SU-DHL-6 (cell line): ENCODE data around the gene SIRT7.

Experiments used
- H2AFZ ChIP-seq: fragments of 200-600 bp; sonication (generic); 2 replicates; pipeline ENCODE4 v1.6.1; 2014; ENCODE audit warnings: low read depth, mild to moderate bottlenecking, moderate library complexity, mixed read lengths, antibody characterized with exemption, low read length; ENCODE audit not compliant: severe bottlenecking
- H3F3A ChIP-seq: fragments of 200-600 bp; shearing (Covaris generic); 2 replicates; pipeline ENCODE4 v1.6.0; 2016; ENCODE audit warnings: antibody characterized with exemption, mild to moderate bottlenecking; ENCODE audit not compliant: insufficient read depth
- H3K27ac ChIP-seq: fragments of 200-600 bp; sonication (generic); 2 replicates; pipeline ENCODE4 v1.5.1; 2016; ENCODE audit warnings: low read depth, mild to moderate bottlenecking, low read length, moderate library complexity, mixed read lengths
- H3K27me3 ChIP-seq: fragments of 200-600 bp; sonication (generic), shearing (Covaris generic); 2 replicates; pipeline ENCODE4 v1.6.0; 2014; ENCODE audit warnings: mild to moderate bottlenecking, low read length
- H3K36me3 ChIP-seq: fragments of 200-600 bp; sonication (generic); 2 replicates; pipeline ENCODE4 v1.6.1; 2014; ENCODE audit warnings: mild to moderate bottlenecking, low read length, mixed read lengths
- H3K4me2 ChIP-seq: fragments of 300-600, 200-600 bp; shearing (Covaris generic), sonication (generic); 2 replicates; pipeline ENCODE4 v1.6.0; 2014; ENCODE audit warnings: low read length, low read depth, mild to moderate bottlenecking; ENCODE audit not compliant: poor library complexity, severe bottlenecking
- H3K4me3 ChIP-seq: fragments of 200-600 bp; sonication (generic); 2 replicates; pipeline ENCODE4 v1.5.1; 2014; ENCODE audit warnings: antibody characterized with exemption, low read length, mild to moderate bottlenecking, mixed read lengths; ENCODE audit not compliant: insufficient read depth, poor library complexity, severe bottlenecking
- H3K79me2 ChIP-seq: fragments of 200-600 bp; sonication (generic); 2 replicates; pipeline ENCODE4 v1.6.1; 2014; ENCODE audit warnings: mild to moderate bottlenecking, low read length, moderate library complexity; ENCODE audit not compliant: insufficient read depth
- H3K9ac ChIP-seq: fragments of 200-600 bp; sonication (generic); 2 replicates; pipeline ENCODE4 v1.7.0; 2014; ENCODE audit warnings: mild to moderate bottlenecking, low read length
- H3K9me2 ChIP-seq: fragments of 200-600 bp; sonication (generic); replicated peaks from 2 replicates; pipeline ENCODE4 v1.6.1; 2014; ENCODE audit warnings: low read length; ENCODE audit not compliant: insufficient read depth
- H3K9me3 ChIP-seq: fragments of 200-600 bp; sonication (generic); 2 replicates; pipeline ENCODE4 v1.6.1; 2014; ENCODE audit warnings: low read length, mixed read lengths; ENCODE audit not compliant: insufficient read depth
- H4K20me1 ChIP-seq: fragments of 200-600 bp; sonication (generic); 2 replicates; pipeline ENCODE4 v1.6.1; 2014; ENCODE audit warnings: low read depth, mild to moderate bottlenecking, antibody characterized with exemption, low read length, moderate library complexity, mixed read lengths
- CTCF ChIP-seq: fragments of 200-600 bp; sonication (generic); IDR thresholded peaks from one replicate; pipeline ENCODE4 v1.5.1; 2017; ENCODE audit warnings: antibody characterized with exemption, mild to moderate bottlenecking, low read length, moderate library complexity; ENCODE audit not compliant: insufficient read depth, poor library complexity, severe bottlenecking
- EZH2phosphoT487 ChIP-seq: fragments of 200-600 bp; sonication (generic), shearing (Covaris generic); conservative IDR thresholded peaks from 2 replicates; pipeline ENCODE4 v1.6.1; 2018; ENCODE audit warnings: mild to moderate bottlenecking, antibody characterized with exemption, low read length, moderate library complexity, mixed read lengths

Gene SIRT7

GRCh38 chr17:81925860-81926450, 8.0 kb upstream of the SIRT7 start:
- H3K4me2 ChIP-seq: peak overlapping the region; percentile 71
- TF ChIP-seq EZH2phosphoT487: no peak
- no peak for TF ChIP-seq CTCF

GRCh38 chr17:81924557-81925532, 6.9 kb upstream of the SIRT7 start:
- Histone ChIP-seq H4K20me1 (no peaks in the 10 kb centered on the region), H2AFZ (no peak overlapping the region), H3K27me3 (no peaks in the 10 kb centered on the region), H3K79me2 (peaks cover 63% of the 10 kb centered on the region), H3K9ac (no peak overlapping the region), H3K4me2 (no peak overlapping the region), H3K9me3 (no peaks in the 10 kb centered on the region), H3K4me3 (no peak overlapping the region), H3K27ac (no peak overlapping the region), H3F3A (no peaks in the 10 kb centered on the region), H3K36me3 (no peaks in the 10 kb centered on the region), H3K9me2 (no peaks in the 10 kb centered on the region)
- no peak for TF ChIP-seq CTCF

More at GRCh38 chr17:81925860-81926450, 8.0 kb upstream of the SIRT7 start:
- Histone ChIP-seq H3K9me3 (no peaks in the 10 kb centered on the region), H4K20me1 (no peaks in the 10 kb centered on the region), H3K9ac (peak overlapping the region; percentile 93), H3F3A (0 out of 2 replicates have a peak, but pooled peaks cover 8% of the 10 kb centered on the region), H3K79me2 (peaks cover 52% of the 10 kb centered on the region), H2AFZ (no peak overlapping the region), H3K27me3 (no peaks in the 10 kb centered on the region), H3K36me3 (no peaks in the 10 kb centered on the region), H3K27ac (peak overlapping the region; percentile 86), H3K9me2 (no peaks in the 10 kb centered on the region), H3K4me3 (peak overlapping the region; percentile 92)

- H3K79me2 ChIP-seq: peaks cover 68% of the 10 kb centered on the region
- H3K4me2 ChIP-seq: no peak overlapping the region
- H3K27me3 ChIP-seq: no peaks in the 10 kb centered on the region
- no peak overlapping the region for H3K9ac ChIP-seq
- H4K20me1 ChIP-seq: no peaks in the 10 kb centered on the region
- H2AFZ ChIP-seq: no peak overlapping the region
- no peak overlapping the region for H3K27ac ChIP-seq
- no peaks in the 10 kb centered on the region for H3K9me2 ChIP-seq
- no peaks in the 10 kb centered on the region for H3K9me3 ChIP-seq
- no peak for TF ChIP-seq CTCF
- TF ChIP-seq EZH2phosphoT487: no peak
- no peaks in the 10 kb centered on the region for H3F3A ChIP-seq
- no peaks in the 10 kb centered on the region for H3K36me3 ChIP-seq
- H3K4me3 ChIP-seq: no peak overlapping the region
Observed at GRCh38 chr17:81923302-81924260, 5.6 kb upstream of the SIRT7 start.
